Measurements from ENCODE around the gene CPEB3.
"Not testable (repeated sequence)": the region's sequence is repeated elsewhere in the genome, so short reads cannot be mapped to it uniquely, and the experiment has no call there.

Gene CPEB3

GRCh38 chr10:92290837-92291615 lies at the start of gene CPEB3, which contains the start of gene MARCHF5:
Gene CPEB3 (minus strand): TSS chr10:92291078. CDS start chr10:92240350, 50,728 bp downstream.
Gene MARCHF5 (plus strand): TSS chr10:92291167. CDS start chr10:92291495, 328 bp downstream.
- Histone ChIP-seq H3K36me3 (ENCODE audit: insufficient read depth, low read length) (peaks cover 4% of the 10 kb centered on the region; the same call in 1 of the 2 replicates), H3K27ac (no peak within 1 kb of the TSS), H3K9ac (ENCODE audit: insufficient read length) (peak within 1 kb of the TSS; percentile 85), H3K9me3 (ENCODE audit: low read depth, low read length) (no peaks in the 10 kb centered on the region), H3K4me3 (peak within 1 kb of the TSS; percentile 87)
- peak; percentile 1 for DNase-seq (ENCODE audit: low read depth, low spot score)
- TF ChIP-seq EZH2 (IDR thresholded peaks at IDR 0.05) (no peak), POLR2AphosphoS5 (IDR thresholded peaks at IDR 0.05; ENCODE audit: borderline replicate concordance, low read depth, low read length) (peak; percentile 57; the same call in 1 of the 2 replicates), FOXP2 (optimal IDR thresholded peaks at IDR 0.05; ENCODE audit: control extremely low read depth, extremely low read length, insufficient read depth) (no peak)

GRCh38 chr10:92329927-92330326 lies 39.0 kb upstream of the CPEB3 start:
- H3K9ac ChIP-seq (ENCODE audit: insufficient read length); DNase-seq (ENCODE audit: low read depth, low spot score); H3K36me3 ChIP-seq (ENCODE audit: insufficient read depth, low read length); H3K4me3 ChIP-seq; H3K9me3 ChIP-seq (ENCODE audit: low read depth, low read length); H3K27ac ChIP-seq: not testable (repeated sequence)

GRCh38 chr10:92328993-92329392 lies 38.1 kb upstream of the CPEB3 start:
- no peaks in the 10 kb centered on the region for H3K36me3 ChIP-seq (ENCODE audit: insufficient read depth, low read length)
- no peak overlapping the region for H3K27ac ChIP-seq
- H3K9me3 ChIP-seq (ENCODE audit: low read depth, low read length): no peaks in the 10 kb centered on the region
- no peak overlapping the region for H3K9ac ChIP-seq (ENCODE audit: insufficient read length)
- TF ChIP-seq POLR2AphosphoS5 (IDR thresholded peaks at IDR 0.05; ENCODE audit: borderline replicate concordance, low read depth, low read length) (no peak), FOXP2 (optimal IDR thresholded peaks at IDR 0.05; ENCODE audit: control extremely low read depth, extremely low read length, insufficient read depth) (no peak), EZH2 (IDR thresholded peaks at IDR 0.05) (no peak)
- no peak for DNase-seq (ENCODE audit: low read depth, low spot score)
- H3K4me3 ChIP-seq: no peak overlapping the region

GRCh38 chr10:92327445-92328433 lies 36.9 kb upstream of the CPEB3 start:
- no peaks in the 10 kb centered on the region for H3K9me3 ChIP-seq (ENCODE audit: low read depth, low read length)
- no peak overlapping the region for H3K4me3 ChIP-seq
- H3K9ac ChIP-seq (ENCODE audit: insufficient read length): no peak overlapping the region
- no peak for DNase-seq (ENCODE audit: low read depth, low spot score)
- no peaks in the 10 kb centered on the region for H3K36me3 ChIP-seq (ENCODE audit: insufficient read depth, low read length)
- H3K27ac ChIP-seq: no peak overlapping the region
- TF ChIP-seq EZH2 (IDR thresholded peaks at IDR 0.05): no peak

- no peak overlapping the region for H3K4me3 ChIP-seq
- no peak overlapping the region for H3K27ac ChIP-seq
- TF ChIP-seq FOXP2 (optimal IDR thresholded peaks at IDR 0.05; ENCODE audit: control extremely low read depth, extremely low read length, insufficient read depth) (no peak), POLR2AphosphoS5 (IDR thresholded peaks at IDR 0.05; ENCODE audit: borderline replicate concordance, low read depth, low read length) (no peak), EZH2 (IDR thresholded peaks at IDR 0.05) (no peak)
- no peak for DNase-seq (ENCODE audit: low read depth, low spot score)
- H3K36me3 ChIP-seq (ENCODE audit: insufficient read depth, low read length): peaks cover 5% of the 10 kb centered on the region; the same call in 1 of the 2 replicates
- no peaks in the 10 kb centered on the region for H3K9me3 ChIP-seq (ENCODE audit: low read depth, low read length)
- H3K9ac ChIP-seq (ENCODE audit: insufficient read length): no peak overlapping the region
Observed at GRCh38 chr10:92323079-92323478, 32.2 kb upstream of the CPEB3 start.

- TF ChIP-seq FOXP2 (optimal IDR thresholded peaks at IDR 0.05; ENCODE audit: control extremely low read depth, extremely low read length, insufficient read depth) (no peak), EZH2 (IDR thresholded peaks at IDR 0.05) (no peak), POLR2AphosphoS5 (IDR thresholded peaks at IDR 0.05; ENCODE audit: borderline replicate concordance, low read depth, low read length) (no peak)
- Histone ChIP-seq H3K9me3 (ENCODE audit: low read depth, low read length) (no peaks in the 10 kb centered on the region), H3K27ac (no peak overlapping the region), H3K9ac (ENCODE audit: insufficient read length) (no peak overlapping the region), H3K36me3 (ENCODE audit: insufficient read depth, low read length) (peaks cover 5% of the 10 kb centered on the region), H3K4me3 (no peak overlapping the region)
- no peak for DNase-seq (ENCODE audit: low read depth, low spot score)
Observed at GRCh38 chr10:92316610-92317009, 25.7 kb upstream of the CPEB3 start.

GRCh38 chr10:92313750-92314149 lies 22.9 kb upstream of the CPEB3 start:
- Histone ChIP-seq H3K9ac (ENCODE audit: insufficient read length) (no peak overlapping the region), H3K36me3 (ENCODE audit: insufficient read depth, low read length) (no peaks in the 10 kb centered on the region; the same call in none of the 2 replicates), H3K9me3 (ENCODE audit: low read depth, low read length) (no peaks in the 10 kb centered on the region), H3K27ac (no peak overlapping the region), H3K4me3 (no peak overlapping the region)
- TF ChIP-seq POLR2AphosphoS5 (IDR thresholded peaks at IDR 0.05; ENCODE audit: borderline replicate concordance, low read depth, low read length) (no peak), EZH2 (IDR thresholded peaks at IDR 0.05) (no peak), FOXP2 (optimal IDR thresholded peaks at IDR 0.05; ENCODE audit: control extremely low read depth, extremely low read length, insufficient read depth) (no peak)
- DNase-seq (ENCODE audit: low read depth, low spot score): no peak

- H3K27ac ChIP-seq: no peak overlapping the region
- H3K36me3 ChIP-seq (ENCODE audit: insufficient read depth, low read length): no peaks in the 10 kb centered on the region; the same call in none of the 2 replicates
- TF ChIP-seq FOXP2 (optimal IDR thresholded peaks at IDR 0.05; ENCODE audit: control extremely low read depth, extremely low read length, insufficient read depth): no peak
- TF ChIP-seq POLR2AphosphoS5 (IDR thresholded peaks at IDR 0.05; ENCODE audit: borderline replicate concordance, low read depth, low read length): no peak
- no peak for TF ChIP-seq EZH2 (IDR thresholded peaks at IDR 0.05)
- DNase-seq (ENCODE audit: low read depth, low spot score): no peak
- no peak overlapping the region for H3K4me3 ChIP-seq
- no peak overlapping the region for H3K9ac ChIP-seq (ENCODE audit: insufficient read length)
- H3K9me3 ChIP-seq (ENCODE audit: low read depth, low read length): no peaks in the 10 kb centered on the region
Observed at GRCh38 chr10:92309272-92309671, 18.4 kb upstream of the CPEB3 start.
